Anterior cingulate cortex (tissue), 58 donors: ENCODE data around the gene RSPH6A.

ENCODE experiments used
- DNase-seq, 58 donors: peaks; one replicate each; lab custom pipeline; 2025; lab: John Stamatoyannopoulos, UW

The RSPH6A gene

DNA sequence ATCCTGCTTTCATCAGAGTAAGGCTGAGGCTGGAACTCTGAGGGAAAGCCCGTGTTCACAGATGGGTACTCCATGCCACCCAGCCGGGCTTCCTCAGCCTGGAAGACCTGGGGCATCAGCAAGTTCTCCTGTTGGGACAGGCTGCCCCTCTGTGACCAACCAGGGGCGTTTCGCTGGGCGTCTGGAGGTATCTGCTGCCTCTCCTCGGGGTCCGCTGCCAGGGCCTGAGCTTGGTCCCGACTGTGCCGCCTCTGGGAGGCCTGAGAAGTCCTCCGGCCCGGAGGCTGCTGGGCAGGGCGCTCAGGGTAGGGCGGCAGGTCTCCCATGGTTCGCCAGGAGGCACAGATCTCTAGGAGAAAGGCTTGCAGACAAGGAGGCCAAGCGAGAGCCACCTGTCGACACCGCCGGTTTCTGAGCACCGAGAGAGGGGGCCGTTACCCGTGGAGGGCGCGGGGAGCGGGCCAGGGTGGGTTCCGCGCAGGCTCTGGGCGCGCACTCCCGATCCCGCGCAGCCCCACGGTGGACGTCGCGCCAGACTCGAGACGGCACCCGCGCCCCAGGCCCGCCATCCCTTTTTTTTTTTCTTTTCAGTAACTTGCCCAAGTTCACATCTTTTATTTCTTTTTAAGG is at the start of gene RSPH6A:
TSS of gene RSPH6A (minus strand) at position 458 of the 630 bp plus-strand sequence. CDS start at position 326, 132 bp downstream.
- no peak for DNase-seq

DNA sequence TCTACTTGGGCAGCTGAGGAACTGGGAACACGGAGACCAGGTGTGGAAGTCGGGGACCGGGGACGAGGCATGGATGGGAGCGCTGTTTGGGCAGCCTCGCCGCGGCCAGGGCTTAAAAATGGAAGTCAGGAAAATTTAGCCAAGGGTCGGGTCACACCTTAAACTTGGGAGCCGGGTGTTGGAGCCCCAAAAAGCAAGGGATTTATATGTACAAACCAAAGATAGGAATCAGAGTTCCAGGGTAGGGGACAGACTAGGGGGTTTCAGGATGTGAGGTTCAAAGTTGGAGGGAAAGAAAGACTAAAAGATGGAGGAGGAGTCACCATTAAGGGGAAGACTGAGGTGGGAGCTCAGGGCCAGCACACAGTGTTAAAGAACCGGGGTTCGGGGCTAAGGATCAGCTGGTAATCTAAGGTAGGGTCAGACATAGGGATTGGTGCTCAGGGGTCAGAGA is 49.5 kb upstream of the RSPH6A start:
- no peak for DNase-seq

DNA sequence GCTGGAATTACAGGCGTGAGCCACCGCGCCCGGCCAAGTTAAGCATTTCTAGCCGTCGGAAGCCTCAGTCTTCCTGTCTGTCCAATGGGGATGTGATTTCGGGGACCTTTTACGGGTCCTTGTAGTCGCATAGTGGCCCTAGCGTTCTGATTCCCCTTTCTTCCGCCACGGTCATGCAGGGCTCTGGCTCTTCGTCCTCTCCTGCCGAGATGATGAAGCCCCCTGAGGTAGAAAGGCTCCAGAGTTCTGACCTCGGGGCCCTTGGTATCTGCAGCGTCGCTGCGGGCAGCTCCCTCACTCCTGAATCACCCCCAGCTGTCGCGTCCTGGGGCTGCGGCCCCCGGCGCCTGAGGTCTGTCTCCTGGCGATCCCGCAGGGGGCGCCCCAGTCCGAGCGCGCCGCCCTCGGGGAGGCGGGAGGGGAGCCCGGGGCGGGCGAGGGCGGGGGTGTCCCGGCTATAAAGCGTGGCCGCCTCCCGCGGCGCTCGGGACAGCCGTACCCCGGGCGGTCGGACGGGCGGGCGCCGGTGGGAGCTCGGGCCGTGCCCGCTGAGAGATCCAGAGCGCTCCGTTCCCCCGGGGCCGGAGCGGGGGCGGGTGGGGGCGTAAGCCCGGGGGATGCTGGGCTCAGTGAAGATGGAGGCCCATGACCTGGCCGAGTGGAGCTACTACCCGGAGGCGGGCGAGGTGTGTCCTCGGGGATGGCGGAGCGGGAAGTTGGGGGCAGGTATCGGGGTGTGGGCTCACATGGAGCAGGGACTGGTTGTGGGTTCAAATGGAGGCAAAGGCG is 48.9 kb upstream of the RSPH6A start, which contains the start of gene FOXA3:
TSS of gene FOXA3 (plus strand) at position 487 of the 789 bp plus-strand sequence. CDS start at position 618, 131 bp downstream.
- DNase-seq, result peak in 5 of 58 donors; percentile 9 to 35 (median 20)

DNA sequence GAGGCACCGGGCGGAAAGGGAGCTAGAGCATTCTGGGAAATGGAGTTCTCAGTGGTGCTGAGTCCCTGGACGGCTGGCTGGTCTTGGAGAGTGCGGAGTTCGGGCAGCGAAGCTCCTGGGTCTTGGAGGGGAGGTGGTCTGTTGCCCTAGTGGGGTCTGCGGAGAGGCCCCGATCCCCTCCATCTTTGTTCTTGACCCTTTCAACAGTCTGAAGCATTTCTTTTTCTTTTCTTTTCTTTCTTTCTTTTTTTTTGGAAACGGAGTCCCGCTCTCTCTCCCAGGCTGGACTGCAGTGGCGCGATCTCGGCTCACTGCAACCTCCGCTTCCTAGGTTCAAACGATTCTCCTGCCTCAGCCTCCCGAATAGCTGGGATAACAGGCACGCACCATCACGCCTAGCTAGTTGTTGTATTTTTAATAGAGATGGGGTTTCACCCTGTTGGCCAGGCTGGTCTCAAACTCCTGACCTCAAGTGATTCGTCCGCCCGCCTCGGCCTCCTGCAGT is 48.3 kb upstream of the RSPH6A start:
- peak in 1 of 58 donors; percentile 44 for DNase-seq

DNA sequence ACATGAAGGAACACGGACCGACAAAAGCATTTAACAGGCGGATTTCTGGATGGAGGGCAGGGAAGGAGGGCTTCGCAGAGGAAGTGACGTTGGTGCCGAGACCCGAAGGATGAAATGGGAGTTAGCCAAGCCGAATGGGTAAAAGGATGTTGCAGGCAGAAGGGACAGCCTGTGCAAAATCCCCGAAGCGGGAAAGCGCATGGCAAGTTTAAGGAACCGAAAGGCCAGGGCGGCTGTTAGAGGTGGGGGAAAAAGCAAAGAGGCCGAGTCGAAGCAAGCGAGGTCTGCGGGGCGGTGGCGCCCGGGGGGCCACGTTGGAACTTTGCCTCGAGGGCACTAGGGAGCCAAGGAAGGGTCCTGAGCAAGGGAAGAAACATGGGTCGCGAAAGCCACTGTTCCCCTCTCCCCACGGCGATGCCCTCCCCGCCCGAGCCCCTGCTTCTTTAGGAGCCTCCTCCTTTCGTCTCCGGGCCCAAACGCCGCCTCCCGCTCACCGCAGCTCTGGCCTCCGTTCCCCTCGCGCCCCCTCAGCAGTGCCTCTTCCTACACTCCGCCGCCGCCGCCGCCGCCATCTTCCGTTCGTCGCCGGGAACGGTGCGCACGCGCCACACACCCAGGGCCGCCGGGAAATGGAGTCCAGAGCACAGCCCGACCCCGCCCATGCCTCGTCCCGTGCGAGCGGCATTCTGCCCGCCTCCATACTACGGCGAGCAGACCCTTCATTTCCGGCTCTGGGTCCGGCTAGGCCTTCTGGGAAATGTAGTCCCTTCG is 47.6 kb upstream of the RSPH6A start, which contains the start of gene SYMPK:
TSS of gene SYMPK (minus strand) at position 584 of the 771 bp plus-strand sequence. CDS start 8,652 bp downstream, outside the sequence.
- DNase-seq, result peak; percentile 83 to 99 (median 98)

DNA sequence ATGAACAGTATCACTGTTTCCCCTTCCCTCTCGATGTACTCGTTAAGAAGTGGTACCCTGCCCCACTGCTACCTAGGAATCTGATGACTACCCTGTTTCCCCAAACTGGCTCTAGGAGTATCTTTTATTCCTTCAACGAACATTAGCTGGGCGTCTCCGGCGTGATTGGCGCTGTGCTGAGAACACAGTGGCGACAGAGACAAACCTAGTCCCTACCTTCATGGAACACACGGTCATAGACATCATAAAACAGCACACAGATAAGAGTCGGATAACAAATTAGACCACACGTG is 47.1 kb upstream of the RSPH6A start:
- DNase-seq, result peak in 1 of 58 donors; percentile 67

DNA sequence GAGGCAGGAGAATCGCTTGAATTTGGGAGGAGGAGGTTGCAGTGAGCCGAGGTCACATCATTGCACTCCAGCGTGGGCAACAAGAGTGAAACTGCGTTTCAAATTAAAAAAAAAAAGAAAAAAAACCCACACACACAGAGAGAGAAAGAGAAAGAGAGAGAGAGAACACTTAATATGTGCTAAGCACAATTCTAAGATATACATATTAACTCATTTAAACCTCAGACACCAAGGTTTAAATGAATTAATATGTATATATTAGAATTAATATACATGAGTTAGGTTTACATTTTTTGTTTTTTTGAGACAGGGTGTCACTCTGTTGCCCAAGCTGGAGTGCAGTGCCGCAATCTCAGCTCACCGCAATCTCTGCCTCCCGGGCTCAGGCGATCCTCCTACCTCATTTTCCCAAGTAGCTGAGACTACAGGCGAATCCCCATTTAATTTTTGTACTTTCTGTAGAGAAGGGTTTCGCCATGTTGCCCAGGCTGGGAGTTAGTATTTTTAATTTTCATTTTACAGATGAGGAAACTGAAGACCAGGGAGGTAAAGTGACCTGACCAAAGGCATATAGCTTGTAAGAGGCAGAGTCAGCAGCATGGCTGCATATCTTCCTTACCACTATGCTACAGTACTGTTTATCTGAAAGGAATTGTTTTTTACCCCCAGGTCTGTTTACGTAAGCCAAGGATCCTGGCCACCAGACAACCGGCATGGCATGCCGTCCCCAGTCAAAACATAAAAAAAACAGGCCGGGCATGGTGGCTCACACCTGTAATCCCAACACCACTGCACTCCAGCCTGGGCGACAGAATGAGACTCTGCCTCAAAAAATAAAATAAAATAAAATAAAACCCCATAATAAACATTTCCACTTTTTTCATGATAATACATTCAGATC is 45.5 kb upstream of the RSPH6A start:
- no peak for DNase-seq

DNA sequence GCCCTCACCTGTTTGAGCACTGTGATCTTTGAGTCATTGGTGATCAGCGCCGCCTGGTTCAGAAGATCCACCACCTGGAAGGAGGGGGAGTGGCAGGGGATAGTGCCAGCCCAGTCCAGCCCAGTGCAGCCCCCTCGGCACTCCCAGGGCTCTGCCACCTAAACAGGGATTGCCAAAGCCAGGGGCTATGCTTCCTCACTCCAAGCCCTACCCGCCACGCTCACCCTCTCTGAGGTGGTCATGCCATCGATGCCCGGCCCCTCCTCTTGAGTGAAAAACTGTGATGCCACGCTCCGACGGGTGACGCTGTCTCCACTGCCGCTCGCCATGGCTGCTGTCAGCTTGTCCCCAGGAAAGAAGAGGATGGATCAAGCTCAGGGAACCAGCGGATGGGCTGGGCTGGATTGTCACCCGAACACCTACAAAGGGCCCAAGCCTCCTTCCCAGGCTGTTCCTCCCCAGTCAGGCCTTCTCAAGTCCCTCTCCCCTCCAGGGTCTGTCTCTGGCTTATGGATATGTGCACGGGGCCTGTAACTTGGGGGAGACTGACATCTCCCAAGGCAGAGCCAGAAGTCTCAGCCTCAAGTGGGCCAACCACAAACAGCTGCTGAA is 39.2 kb upstream of the RSPH6A start:
- no peak for DNase-seq

DNA sequence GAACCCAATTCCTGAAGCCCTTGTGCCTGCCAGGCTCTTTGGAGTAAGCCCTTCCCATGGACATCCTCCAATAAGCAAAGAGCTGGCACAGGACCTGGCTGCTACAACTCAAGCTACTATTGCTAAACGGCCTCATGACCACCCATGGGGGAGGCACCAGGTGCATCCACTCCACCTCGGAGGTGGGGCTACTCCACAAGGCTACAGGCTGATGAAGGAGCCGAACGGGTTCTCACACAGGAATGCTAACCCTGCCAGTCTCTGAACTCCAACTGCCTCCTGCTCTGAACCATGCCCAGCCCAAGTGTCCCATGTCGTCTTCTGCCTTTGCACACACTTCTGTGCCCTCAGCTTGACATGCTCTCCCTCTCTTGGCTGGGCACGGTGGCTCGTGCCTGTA is 37.9 kb upstream of the RSPH6A start:
- no peak for DNase-seq

DNA sequence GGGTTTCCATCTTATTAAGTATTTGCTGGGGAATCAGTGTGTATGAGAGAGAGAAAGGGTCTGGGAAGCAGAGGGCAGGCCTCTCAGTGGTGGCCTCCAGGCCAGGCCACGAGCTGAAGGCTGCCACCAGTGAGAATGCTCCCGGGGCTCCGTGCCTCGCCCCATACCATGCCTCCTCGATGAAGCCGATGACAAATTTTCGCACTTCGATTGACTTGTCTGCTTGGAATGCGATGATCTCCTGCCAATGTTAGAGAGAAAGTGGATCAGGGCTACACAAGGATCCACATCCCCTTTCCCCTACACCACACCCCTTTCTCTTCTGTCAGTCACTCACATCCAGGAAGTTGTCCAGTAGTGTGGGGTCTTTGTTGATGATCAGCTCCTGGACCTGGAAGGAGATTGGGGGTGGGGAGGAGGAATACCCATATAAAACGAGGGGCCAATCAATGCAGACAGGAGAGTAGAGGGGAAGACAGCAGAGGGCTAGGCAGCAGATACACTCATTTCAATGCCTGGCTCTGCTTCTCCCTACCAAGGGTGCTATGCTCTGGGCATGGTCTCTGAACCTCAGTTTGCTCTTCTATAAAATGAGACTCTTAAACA is 37.1 kb upstream of the RSPH6A start:
- no peak for DNase-seq

DNA sequence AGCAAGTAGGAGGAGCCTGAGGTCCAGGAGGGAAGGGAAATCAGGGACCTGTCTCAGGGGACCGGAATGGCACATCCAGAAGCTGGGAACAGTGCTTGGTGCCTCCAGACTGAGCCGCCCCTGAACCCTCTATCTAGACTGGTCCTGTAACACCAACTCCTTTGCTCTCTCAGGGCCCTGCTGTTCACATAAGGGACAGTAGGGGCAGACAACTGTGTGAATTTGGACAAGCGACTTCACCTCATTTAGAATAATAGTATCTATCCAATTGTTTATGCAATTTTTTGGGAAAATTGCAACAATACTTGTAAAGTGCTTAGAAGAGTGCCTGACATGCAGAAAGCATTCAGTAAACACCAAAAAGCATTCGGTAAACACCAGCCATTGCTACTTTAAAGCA is 33.8 kb upstream of the RSPH6A start:
- DNase-seq, result no peak

DNA sequence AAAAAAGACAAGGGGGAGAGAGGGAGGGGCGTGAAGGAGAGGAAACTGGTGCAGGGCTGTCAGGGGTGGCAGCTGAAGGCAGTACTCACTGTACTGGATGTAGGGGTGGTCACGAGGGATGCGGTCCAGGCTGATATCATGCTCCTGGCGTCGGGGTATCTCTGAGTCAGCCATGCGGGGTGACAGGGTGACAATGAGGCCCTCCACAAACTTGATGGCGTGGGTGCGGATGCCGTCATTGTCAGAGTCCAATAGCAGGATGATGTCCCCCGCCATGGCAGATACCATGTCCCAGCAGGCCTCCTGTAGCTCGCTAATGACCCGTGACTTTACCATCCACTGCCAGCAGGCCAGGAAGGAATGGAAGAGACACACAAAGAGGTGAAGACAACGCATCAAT is 32.6 kb upstream of the RSPH6A start:
- no peak for DNase-seq

DNA sequence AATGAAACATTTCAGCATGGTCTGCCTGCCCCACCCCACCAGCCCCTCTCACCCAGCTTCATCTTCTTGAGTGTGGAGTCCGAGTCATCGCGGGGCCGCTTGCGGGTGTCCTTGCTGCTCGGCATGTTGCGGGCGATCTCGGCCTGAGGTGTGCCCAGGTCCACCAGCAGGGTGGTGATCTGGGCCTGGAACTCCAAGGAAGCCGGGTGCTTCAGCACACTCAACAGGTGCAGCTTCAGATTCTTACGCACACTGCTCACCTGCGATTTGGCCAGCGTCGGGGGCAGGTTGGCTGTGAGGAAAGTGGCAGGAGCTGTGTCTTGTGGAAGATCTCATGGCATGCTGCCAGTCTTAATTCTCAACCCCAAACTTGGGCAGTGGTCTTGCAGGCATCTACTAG is 27.1 kb upstream of the RSPH6A start:
- no peak for DNase-seq

DNA sequence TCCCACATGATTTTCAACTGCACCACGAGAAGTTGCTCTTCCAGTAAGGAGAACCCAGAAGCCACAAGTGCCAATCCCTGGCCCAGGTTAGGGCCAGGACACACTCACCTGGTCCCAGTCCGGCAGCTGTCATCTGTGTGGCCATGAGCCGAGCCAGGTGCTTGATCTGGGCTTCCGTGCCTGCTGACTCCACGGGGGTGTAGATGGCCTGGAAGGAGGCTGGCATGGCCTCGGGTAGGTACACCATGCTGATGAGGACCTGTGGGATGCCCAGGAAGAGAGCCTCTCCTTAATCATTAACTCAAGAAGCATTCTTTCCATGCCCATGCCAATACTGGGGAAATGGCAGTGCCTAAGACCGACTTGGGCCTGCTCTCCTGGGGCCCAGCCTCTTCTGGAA is 19.9 kb upstream of the RSPH6A start:
- DNase-seq, result no peak

DNA sequence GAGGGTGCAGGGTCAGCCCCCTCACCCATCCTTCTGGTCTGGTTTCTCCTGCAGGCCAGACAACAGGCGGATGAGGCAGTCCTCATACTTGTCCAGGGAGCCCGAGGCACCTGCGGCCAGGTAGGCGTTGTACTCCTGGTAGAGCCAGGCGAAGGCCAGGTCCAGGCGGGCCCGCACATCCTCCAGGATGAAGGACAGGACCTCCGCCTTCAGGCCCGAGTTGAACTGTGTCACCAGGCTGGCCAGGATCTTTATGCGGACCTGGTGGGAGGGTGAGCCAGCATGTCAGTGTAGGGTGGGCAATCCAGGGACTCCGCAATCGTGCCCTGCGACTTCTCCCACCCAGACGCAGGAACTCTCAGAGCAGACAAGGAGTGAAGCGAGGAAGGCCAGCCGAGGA is 13.8 kb upstream of the RSPH6A start:
- no peak for DNase-seq

DNA sequence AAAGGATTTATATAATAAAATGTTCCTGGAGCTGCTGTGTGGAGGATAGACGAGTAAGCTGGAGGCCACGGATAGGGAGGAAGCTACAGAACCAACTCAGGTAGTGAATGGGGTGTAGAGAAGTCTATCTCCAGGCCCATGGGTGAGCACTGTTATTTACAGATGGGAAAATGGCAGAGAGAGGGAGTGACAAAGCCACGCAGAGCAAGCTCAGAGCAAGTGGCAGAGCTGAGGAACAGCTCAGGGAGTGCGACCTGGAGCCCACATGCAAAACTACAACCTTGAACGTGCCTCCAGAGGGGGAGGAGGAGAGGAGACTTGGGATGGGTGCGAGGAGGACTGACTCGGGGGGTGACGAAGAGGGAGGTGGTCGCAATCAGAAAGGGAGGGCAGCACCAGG is 13.4 kb upstream of the RSPH6A start:
- DNase-seq, result no peak

DNA sequence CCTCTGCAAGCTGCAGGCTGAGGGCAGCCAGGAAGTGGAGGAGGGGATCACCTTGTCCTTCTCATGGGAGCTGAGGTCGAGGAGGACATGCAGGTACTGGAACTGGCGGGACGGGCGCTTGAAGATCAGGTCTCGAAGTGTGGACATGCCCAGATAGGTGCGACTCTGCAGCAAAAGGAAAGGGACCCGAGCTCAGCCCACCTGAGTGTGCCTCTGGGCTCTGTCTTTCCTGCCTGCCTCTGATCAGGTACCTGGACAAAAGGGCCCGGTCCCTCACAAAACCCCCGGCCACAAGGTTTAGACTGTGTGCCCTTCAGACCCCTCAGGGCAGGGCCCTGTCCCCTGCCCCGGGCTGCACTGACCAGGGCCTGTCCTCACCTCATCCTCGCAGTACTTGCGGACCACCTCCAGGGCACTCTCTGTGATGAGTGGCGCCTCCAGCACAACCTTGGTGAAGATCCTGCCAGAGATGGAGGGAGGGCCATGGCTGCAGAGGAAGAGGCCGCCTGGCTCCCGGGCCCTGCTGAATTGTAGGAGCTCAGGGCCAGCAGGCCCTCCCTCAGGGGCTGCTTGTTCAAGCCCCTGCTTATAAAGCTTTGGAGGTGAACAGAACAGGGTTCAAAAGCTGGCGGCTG is 12.5 kb upstream of the RSPH6A start:
- no peak for DNase-seq

DNA sequence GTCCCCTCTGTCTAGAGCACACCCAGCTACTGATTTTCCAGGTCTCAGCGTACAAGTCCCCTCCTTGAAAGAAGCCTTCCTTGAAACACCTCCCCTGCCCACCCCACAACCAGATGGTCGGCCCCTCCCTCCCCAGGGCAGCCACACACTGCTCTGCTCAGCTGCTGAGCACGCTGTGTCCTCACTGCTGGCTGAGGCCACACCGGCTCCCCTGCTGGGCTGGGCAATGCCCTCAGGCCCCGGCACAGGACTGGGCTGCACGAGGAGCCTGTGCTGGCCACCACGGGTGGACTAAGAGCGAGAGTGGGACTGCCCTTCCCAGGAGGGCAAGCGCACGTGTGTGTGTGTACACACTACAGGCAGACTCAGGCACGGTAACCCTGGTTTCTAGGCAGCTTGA is 11.8 kb upstream of the RSPH6A start:
- no peak for DNase-seq
